Suprapubic skin (tissue), 4 donors: ENCODE measurements around the gene PPP1R14C. TPM values are rescaled to one million over a fixed set of nuclear protein-coding genes. Genes with fewer than 3 reads are reported as not detected.

Experiments used
- DNase-seq, 2 donors: peaks; one replicate each; pipeline ENCODE4 v3.0.0-alpha.2; 2019; ENCODE audit warnings: low spot score in 2 of 2
- H3K27ac ChIP-seq: fragments of 200-600 bp; sonication (generic); one replicate; pipeline ENCODE4 v1.5.1; 2019
- H3K27me3 ChIP-seq: fragments of 200-600 bp; sonication (generic); one replicate; pipeline ENCODE4 v1.5.1; 2019
- H3K36me3 ChIP-seq: fragments of 200-600 bp; sonication (generic); one replicate; pipeline ENCODE4 v1.5.1; 2019
- H3K4me1 ChIP-seq: fragments of 200-600 bp; sonication (generic); one replicate; pipeline ENCODE4 v1.5.1; 2019
- H3K4me3 ChIP-seq: fragments of 200-600 bp; sonication (generic); one replicate; pipeline ENCODE4 v1.5.1; 2019; ENCODE audit warnings: mild to moderate bottlenecking
- H3K9me3 ChIP-seq: fragments of 200-600 bp; sonication (generic); one replicate; pipeline ENCODE4 v1.5.1; 2019
- EP300 ChIP-seq: sonication (generic); formaldehyde crosslinking; IDR thresholded peaks from one replicate; pipeline ENCODE4 v1.6.1; 2017; ENCODE audit warnings: antibody characterized with exemption
- POLR2A ChIP-seq, 2 donors: fragments of 450-650 bp; IDR thresholded peaks; one replicate each; pipeline ENCODE4 v1.6.1; 2017; ENCODE audit warnings: antibody characterized with exemption in 2 of 2, mild to moderate bottlenecking in 2 of 2, moderate library complexity in 2 of 2
- POLR2AphosphoS5 ChIP-seq, 3 donors: sonication (generic); formaldehyde crosslinking; IDR thresholded peaks; one replicate each; pipeline ENCODE4 v1.6.1; 2017; ENCODE audit warnings: antibody characterized with exemption in 3 of 3
- WGBS: methylation state at CpG from one replicate; pipeline ENCODE4 v1.1.5; 2018; 5-methylcytosine and 5-hydroxymethylcytosine counted together
- total RNA-seq, 4 donors: library from RNA; depleted of rRNA; stranded (reverse); fragments of >200 nt; gene quantifications; one replicate each; pipeline ENCODE4 v1.1.0, GENCODE V29; 2016
- TF ChIP-seq, protein P1 (sequence below), 2 donors: fragments of 200-600 bp in 1 of 2; fragments of 450-650 bp in 1 of 2; sonication (generic) in 1 of 2; IDR thresholded peaks; one replicate each; pipeline ENCODE4 v1.5.1; 2016 to 2019; ENCODE audit warnings: antibody characterized with exemption in 2 of 2, mild to moderate bottlenecking in 1 of 2, moderate library complexity in 1 of 2

The PPP1R14C gene
- total RNA-seq, 4 donors from 2014 or later: 44.3 to 104 (median 88.8) TPM

DNA sequence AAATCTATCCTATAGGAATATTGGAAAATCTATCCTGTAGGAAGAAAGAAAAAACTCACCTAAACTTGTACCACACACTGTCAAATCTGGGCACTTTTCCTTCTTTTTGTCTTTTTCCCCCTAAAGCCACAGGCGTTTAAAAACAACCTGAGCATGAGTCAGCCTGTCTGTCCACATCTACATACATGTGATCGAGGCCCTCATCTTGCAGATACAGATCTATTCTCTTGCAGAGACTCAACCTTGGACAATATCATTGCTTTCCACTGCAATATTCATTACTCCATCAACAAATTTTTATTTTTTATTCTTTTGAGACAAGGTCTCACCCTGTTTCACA, 130.1 kb downstream of the PPP1R14C start:
- Histone ChIP-seq H3K4me3 (no peak overlapping the region), H3K27me3 (no peaks in the 10 kb centered on the region), H3K36me3 (no peaks in the 10 kb centered on the region), H3K4me1 (peaks cover 69% of the 10 kb centered on the region), H3K9me3 (no peaks in the 10 kb centered on the region), H3K27ac (peak overlapping the region; percentile 78)
- no peak for DNase-seq
- 39% methylated on average over 2 of the region's 2 CpGs for WGBS
- TF ChIP-seq POLR2AphosphoS5 (IDR thresholded peaks at IDR 0.05): no peak
- TF ChIP-seq, protein P1, sequence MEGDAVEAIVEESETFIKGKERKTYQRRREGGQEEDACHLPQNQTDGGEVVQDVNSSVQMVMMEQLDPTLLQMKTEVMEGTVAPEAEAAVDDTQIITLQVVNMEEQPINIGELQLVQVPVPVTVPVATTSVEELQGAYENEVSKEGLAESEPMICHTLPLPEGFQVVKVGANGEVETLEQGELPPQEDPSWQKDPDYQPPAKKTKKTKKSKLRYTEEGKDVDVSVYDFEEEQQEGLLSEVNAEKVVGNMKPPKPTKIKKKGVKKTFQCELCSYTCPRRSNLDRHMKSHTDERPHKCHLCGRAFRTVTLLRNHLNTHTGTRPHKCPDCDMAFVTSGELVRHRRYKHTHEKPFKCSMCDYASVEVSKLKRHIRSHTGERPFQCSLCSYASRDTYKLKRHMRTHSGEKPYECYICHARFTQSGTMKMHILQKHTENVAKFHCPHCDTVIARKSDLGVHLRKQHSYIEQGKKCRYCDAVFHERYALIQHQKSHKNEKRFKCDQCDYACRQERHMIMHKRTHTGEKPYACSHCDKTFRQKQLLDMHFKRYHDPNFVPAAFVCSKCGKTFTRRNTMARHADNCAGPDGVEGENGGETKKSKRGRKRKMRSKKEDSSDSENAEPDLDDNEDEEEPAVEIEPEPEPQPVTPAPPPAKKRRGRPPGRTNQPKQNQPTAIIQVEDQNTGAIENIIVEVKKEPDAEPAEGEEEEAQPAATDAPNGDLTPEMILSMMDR (IDR thresholded peaks at IDR 0.05): no peak
- TF ChIP-seq POLR2A (IDR thresholded peaks at IDR 0.05): no peak
- TF ChIP-seq EP300: no peak

- Histone ChIP-seq H3K4me3 (no peak overlapping the region), H3K9me3 (no peaks in the 10 kb centered on the region), H3K4me1 (peaks cover 68% of the 10 kb centered on the region), H3K27me3 (no peaks in the 10 kb centered on the region), H3K27ac (peak overlapping the region; percentile 78), H3K36me3 (no peaks in the 10 kb centered on the region)
- TF ChIP-seq POLR2AphosphoS5 (IDR thresholded peaks at IDR 0.05) (no peak), POLR2A (IDR thresholded peaks at IDR 0.05) (no peak), EP300 (no peak)
- TF ChIP-seq, protein P1 (IDR thresholded peaks at IDR 0.05): no peak
- DNase-seq: no peak
- 87% methylated on average over 15 of the region's 15 CpGs for WGBS
These were observed 130.8 kb downstream of the PPP1R14C start for GRCh38 chr6:150273457-150274309.

- Histone ChIP-seq H3K27ac (no peak overlapping the region), H3K36me3 (no peaks in the 10 kb centered on the region), H3K4me3 (no peak overlapping the region), H3K4me1 (peaks cover 64% of the 10 kb centered on the region), H3K9me3 (no peaks in the 10 kb centered on the region), H3K27me3 (no peaks in the 10 kb centered on the region)
- TF ChIP-seq EP300 (no peak), POLR2A (IDR thresholded peaks at IDR 0.05) (no peak), POLR2AphosphoS5 (IDR thresholded peaks at IDR 0.05) (no peak)
- TF ChIP-seq, protein P1 (IDR thresholded peaks at IDR 0.05): no peak
- 62% methylated on average over 6 of the region's 6 CpGs for WGBS
- no peak for DNase-seq
These were observed 132.6 kb downstream of the PPP1R14C start for GRCh38 chr6:150275489-150275888.

DNA sequence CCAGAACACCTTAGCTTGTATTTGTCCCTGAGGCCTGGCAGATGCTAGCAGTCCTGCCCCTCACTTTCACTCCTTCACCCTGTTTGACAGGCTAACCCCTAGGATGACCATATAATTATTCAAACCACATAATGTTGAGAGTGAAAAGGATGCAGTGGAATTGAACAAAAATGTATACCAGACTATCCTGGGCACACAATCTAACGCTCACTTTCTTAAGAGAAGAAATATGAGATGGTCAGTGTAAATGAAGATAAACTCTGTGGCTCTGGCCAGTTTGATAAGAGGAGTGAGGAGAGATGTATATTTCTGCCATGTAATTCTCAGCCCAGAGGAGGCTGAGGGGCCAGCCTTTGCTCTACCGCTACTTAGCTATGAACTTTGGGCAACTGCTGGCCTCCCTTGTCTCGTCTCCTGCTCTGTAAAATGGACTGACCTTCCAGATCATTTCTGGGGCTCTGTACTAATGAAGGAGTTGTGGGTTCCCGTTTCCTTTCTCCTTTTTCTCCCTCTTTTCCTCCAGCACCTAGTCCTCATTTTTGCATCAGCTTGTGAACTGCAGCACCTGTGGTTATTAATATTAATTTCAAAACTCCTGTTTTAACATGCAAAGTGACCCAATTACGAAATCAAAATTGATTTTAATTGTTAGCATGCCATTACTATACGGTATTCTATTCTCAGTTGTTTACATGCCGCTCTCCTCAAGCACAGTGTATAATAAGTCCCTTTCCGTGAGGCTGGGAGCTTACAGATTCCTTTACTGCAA, 133.5 kb downstream of the PPP1R14C start:
- Histone ChIP-seq H3K4me3 (no peak overlapping the region), H3K4me1 (peaks cover 56% of the 10 kb centered on the region), H3K36me3 (no peaks in the 10 kb centered on the region), H3K27ac (peak overlapping the region; percentile 21), H3K9me3 (no peaks in the 10 kb centered on the region), H3K27me3 (no peaks in the 10 kb centered on the region)
- TF ChIP-seq, protein P1 (IDR thresholded peaks at IDR 0.05): no peak
- TF ChIP-seq EP300 (no peak), POLR2A (IDR thresholded peaks at IDR 0.05) (no peak), POLR2AphosphoS5 (IDR thresholded peaks at IDR 0.05) (no peak)
- 56% methylated on average over 8 of the region's 8 CpGs for WGBS
- no peak for DNase-seq
